OCI-LY1 (cell line): ENCODE measurements around the gene POLR3E.

Source experiments
- CTCF ChIP-seq: fragments of 200-600 bp; sonication (generic), shearing (Covaris generic); IDR thresholded peaks from 2 replicates; pipeline ENCODE4 v1.5.1; 2017; ENCODE audit warnings: mild to moderate bottlenecking, antibody characterized with exemption, low read length, moderate library complexity, mixed read lengths
- EZH2 ChIP-seq: fragments of 200-600 bp; sonication (generic), shearing (Covaris generic); IDR thresholded peaks from 2 replicates; pipeline ENCODE4 v1.8.0; 2017; ENCODE audit warnings: borderline replicate concordance, mixed run types, mild to moderate bottlenecking, antibody characterized with exemption, low read length, moderate library complexity, mixed read lengths

- TF ChIP-seq CTCF (no peak), EZH2 (no peak)
Observed at GRCh38 chr16:22302776-22303363, 5.7 kb downstream of the POLR3E start.
